ENCODE results near the gene PRR15. TPM values are rescaled to one million over a fixed set of nuclear protein-coding genes. Genes with fewer than 3 reads are reported as not detected.

The PRR15 gene
- total RNA-seq, 3 donors from 2014 or later (not counting 1 experiment from before 2014, with no cell fraction given), result not detected

DNA sequence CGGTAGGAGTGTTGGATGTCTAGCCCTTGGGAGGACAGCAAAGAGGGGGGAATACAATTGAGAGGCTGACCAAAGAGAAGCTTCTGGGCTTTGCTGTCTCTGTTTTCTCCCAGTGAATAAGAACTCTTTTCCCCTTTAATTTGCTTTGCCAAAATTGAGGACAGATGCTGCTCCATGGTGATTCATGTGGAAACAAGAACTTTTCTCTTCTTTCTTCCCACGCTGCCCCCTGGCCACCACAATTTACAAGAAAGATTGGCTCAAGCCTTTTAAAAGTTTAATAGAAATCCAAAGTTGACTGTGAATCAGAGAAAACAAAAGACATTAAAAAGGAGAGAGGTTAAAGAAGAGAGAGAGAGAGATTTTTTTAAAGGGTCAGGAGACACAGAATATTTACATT is 49.0 kb downstream of the PRR15 start:
- Mint-ChIP-seq H3K27ac (no peak overlapping the region), H3K36me3 (no peaks in the 10 kb centered on the region), H3K27me3 (ENCODE audit: low read depth in 2 of 2) (peaks cover 16 to 26% of the 10 kb centered on the region in 2 donors), H3K9me3 (no peaks in the 10 kb centered on the region), H3K4me1 (no peaks in the 10 kb centered on the region), H3K4me3 (no peak overlapping the region)
- Histone ChIP-seq H3K9me3 (ENCODE audit: control insufficient read depth, insufficient read depth, low read length) (no peaks in the 10 kb centered on the region), H3K36me3 (ENCODE audit: control insufficient read depth, insufficient read depth, low read length) (no peaks in the 10 kb centered on the region), H3K4me1 (ENCODE audit: control insufficient read depth, insufficient read depth, low read length) (no peaks in the 10 kb centered on the region), H3K27ac (ENCODE audit: low read length) (no peak overlapping the region), H3K27me3 (ENCODE audit: control insufficient read depth, insufficient read depth, low read length) (no peaks in the 10 kb centered on the region), H3K4me3 (ENCODE audit: low read length) (no peak overlapping the region)
- ATAC-seq (no peak), DNase-seq (no peak)
- WGBS (ENCODE audit: insufficient coverage), result 89% methylated on average over 2 of the region's 2 CpGs
- TF ChIP-seq, protein P1, sequence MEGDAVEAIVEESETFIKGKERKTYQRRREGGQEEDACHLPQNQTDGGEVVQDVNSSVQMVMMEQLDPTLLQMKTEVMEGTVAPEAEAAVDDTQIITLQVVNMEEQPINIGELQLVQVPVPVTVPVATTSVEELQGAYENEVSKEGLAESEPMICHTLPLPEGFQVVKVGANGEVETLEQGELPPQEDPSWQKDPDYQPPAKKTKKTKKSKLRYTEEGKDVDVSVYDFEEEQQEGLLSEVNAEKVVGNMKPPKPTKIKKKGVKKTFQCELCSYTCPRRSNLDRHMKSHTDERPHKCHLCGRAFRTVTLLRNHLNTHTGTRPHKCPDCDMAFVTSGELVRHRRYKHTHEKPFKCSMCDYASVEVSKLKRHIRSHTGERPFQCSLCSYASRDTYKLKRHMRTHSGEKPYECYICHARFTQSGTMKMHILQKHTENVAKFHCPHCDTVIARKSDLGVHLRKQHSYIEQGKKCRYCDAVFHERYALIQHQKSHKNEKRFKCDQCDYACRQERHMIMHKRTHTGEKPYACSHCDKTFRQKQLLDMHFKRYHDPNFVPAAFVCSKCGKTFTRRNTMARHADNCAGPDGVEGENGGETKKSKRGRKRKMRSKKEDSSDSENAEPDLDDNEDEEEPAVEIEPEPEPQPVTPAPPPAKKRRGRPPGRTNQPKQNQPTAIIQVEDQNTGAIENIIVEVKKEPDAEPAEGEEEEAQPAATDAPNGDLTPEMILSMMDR (IDR thresholded peaks at IDR 0.05), result no peak
- intact Hi-C loops (cut with micrococcal nuclease), result no loop called here

GRCh38 chr7:29613100-29613499 is 49.5 kb downstream of the PRR15 start:
- TF ChIP-seq, protein P1 (IDR thresholded peaks at IDR 0.05), result no peak
- whole genome bisulfite sequencing (ENCODE audit: insufficient coverage), result 94% methylated on average over 3 of the region's 3 CpGs
- Mint-ChIP-seq H3K36me3 (no peaks in the 10 kb centered on the region), H3K27ac (no peak overlapping the region), H3K4me3 (no peak overlapping the region), H3K9me3 (no peaks in the 10 kb centered on the region), H3K27me3 (ENCODE audit: low read depth in 2 of 2) (peaks cover 16 to 26% of the 10 kb centered on the region in 2 donors), H3K4me1 (no peaks in the 10 kb centered on the region)
- Histone ChIP-seq H3K27me3 (ENCODE audit: control insufficient read depth, insufficient read depth, low read length) (no peaks in the 10 kb centered on the region), H3K27ac (ENCODE audit: low read length) (no peak overlapping the region), H3K4me1 (ENCODE audit: control insufficient read depth, insufficient read depth, low read length) (no peaks in the 10 kb centered on the region), H3K4me3 (ENCODE audit: low read length) (no peak overlapping the region), H3K9me3 (ENCODE audit: control insufficient read depth, insufficient read depth, low read length) (no peaks in the 10 kb centered on the region), H3K36me3 (ENCODE audit: control insufficient read depth, insufficient read depth, low read length) (no peaks in the 10 kb centered on the region)
- DNase-seq, result no peak
- intact Hi-C loops (cut with micrococcal nuclease), result no loop called here
- ATAC-seq, result no peak

DNA sequence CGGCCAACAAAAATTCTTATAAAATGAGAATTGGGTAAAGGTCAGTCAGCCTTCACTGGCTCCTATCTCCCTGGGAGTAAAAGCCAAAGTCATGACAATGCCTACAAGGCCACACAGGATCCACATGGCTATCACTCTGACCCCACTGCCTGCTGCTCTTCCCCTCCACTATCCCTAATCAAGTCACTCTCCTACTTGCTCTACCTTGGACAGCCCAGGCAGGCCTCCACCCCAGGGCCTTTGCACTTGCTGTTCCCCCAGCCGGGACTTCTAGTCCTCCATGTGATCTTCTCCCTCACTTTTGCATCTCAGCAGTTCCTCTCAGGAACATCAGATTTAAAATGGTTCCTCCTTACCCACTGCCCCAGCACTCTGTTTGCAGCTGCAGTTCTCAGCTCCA is 50.6 kb downstream of the PRR15 start:
- no peak overlapping the region for H3K27ac Mint-ChIP-seq
- H3K4me1 Mint-ChIP-seq, result no peaks in the 10 kb centered on the region
- H3K9me3 Mint-ChIP-seq, result no peaks in the 10 kb centered on the region
- ATAC-seq, result no peak
- H3K4me3 ChIP-seq (ENCODE audit: low read length), result no peak overlapping the region
- WGBS (ENCODE audit: insufficient coverage), result 68% methylated on average over 2 of the region's 2 CpGs
- no peaks in the 10 kb centered on the region for H3K36me3 ChIP-seq (ENCODE audit: control insufficient read depth, insufficient read depth, low read length)
- no peaks in the 10 kb centered on the region for H3K4me1 ChIP-seq (ENCODE audit: control insufficient read depth, insufficient read depth, low read length)
- H3K36me3 Mint-ChIP-seq, result no peaks in the 10 kb centered on the region
- no peaks in the 10 kb centered on the region for H3K9me3 ChIP-seq (ENCODE audit: control insufficient read depth, insufficient read depth, low read length)
- H3K4me3 Mint-ChIP-seq, result no peak overlapping the region
- H3K27ac ChIP-seq (ENCODE audit: low read length), result no peak overlapping the region
- TF ChIP-seq, protein P1 (IDR thresholded peaks at IDR 0.05), result no peak
- DNase-seq, result no peak
- intact Hi-C loops (cut with micrococcal nuclease), result no loop called here
- H3K27me3 ChIP-seq (ENCODE audit: control insufficient read depth, insufficient read depth, low read length), result no peaks in the 10 kb centered on the region
- peaks cover 24 to 26% of the 10 kb centered on the region in 2 donors for H3K27me3 Mint-ChIP-seq (ENCODE audit: low read depth in 2 of 2)

Other genes starting within 250 kb of the PRR15 start
- gene WIPF3, start 242.7 kb downstream of the PRR15 start, total RNA-seq, result not detected